ENCODE results near the gene CNOT6.

The CNOT6 gene

GRCh38 chr5:180586204-180586603 lies 92.0 kb downstream of the CNOT6 start:
- no peak for DNase-seq

- no peak for DNase-seq
These were observed 92.7 kb downstream of the CNOT6 start for GRCh38 chr5:180586870-180587269.

DNA sequence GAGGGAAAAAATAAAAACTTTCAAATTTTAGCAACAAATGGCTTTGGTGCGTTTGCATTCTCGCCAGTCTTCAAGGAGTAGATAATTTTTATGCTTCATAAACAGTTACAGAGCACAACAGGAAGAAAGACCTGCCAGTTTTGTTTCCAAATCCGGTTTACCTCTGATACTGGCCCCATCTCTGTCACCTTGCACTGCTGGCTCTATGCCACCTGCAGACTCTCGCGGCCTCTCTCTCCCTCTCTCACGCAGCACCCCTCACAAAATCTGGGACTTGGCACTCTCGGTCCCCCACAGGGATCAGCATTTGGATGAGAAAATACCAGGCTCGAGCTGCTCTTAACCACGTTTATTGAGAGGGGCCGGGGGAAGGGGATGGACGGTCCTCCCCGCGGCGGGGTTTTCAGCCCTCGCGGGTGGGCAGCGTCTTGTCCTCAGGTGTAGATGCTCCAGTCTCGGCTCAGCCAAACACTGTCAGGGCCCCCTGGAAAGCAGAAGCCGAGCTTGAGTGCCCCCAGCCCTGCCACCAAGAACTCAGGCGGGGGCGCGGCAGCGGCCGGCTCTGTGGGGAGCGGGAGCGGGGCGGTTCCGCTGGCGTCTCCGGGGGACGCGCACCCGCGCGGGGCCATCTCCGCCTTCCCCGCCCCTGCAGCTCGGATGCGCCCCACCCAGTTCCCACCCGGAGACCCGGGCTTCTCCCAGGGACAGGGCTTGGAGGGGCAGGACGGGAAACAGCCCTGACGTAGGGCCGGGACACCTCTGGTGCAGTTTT lies 95.8 kb downstream of the CNOT6 start:
- DNase-seq = no peak

- no peak for DNase-seq
These were observed 96.5 kb downstream of the CNOT6 start for GRCh38 chr5:180590543-180591310.

DNA sequence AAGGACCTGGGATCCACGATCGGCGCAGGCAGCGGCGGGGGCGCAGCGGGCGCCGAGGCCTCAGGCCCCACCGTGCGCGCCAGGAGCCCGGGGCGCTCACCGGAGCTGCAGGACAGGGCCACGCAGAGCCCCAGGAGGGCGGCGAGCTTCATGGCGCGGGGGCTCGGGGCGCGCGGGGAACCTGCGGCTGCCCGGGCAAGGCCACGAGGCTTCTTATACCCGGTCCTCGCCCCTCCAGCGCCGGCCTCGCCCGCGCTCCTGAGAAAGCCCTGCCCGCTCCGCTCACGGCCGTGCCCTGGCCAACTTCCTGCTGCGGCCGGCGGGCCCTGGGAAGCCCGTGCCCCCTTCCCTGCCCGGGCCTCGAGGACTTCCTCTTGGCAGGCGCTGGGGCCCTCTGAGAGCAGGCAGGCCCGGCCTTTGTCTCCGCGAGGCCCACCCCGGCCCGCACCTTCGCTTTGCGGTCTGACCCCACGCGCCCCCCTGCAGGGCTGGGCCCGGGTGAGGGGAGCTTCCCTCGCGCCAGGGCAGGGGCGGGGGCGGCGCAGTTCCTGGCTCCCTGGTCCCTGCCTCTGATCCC lies 97.2 kb downstream of the CNOT6 start, which contains the start of gene SCGB3A1:
Gene SCGB3A1 (minus strand): TSS at position 189 of the 577 bp plus-strand sequence. CDS start 37 bp downstream, at position 152.
- no peak for DNase-seq

GRCh38 chr5:180592176-180592575 lies 98.0 kb downstream of the CNOT6 start:
- DNase-seq = no peak

- no peak for DNase-seq
These were observed 99.4 kb downstream of the CNOT6 start for GRCh38 chr5:180593446-180594206.

- no peak for DNase-seq
These were observed 100.3 kb downstream of the CNOT6 start for GRCh38 chr5:180594311-180595045.

DNA sequence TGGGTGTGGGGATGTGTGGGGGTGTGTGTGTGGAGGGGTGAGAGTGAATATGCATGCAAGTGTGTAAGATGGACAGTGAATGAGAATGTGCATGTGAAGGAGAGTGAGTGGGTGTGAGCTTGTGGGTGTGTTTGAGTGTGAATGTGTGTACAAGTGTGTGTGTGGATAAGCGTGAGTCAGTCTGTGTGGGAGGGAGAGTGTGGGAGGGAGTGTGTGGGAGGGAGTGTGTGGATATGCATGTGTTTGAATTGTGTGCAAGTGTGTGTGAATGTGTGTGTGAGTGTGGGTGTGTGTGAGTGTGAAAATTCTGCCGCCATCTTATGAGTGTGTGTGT lies 100.8 kb downstream of the CNOT6 start:
- no peak for DNase-seq

DNA sequence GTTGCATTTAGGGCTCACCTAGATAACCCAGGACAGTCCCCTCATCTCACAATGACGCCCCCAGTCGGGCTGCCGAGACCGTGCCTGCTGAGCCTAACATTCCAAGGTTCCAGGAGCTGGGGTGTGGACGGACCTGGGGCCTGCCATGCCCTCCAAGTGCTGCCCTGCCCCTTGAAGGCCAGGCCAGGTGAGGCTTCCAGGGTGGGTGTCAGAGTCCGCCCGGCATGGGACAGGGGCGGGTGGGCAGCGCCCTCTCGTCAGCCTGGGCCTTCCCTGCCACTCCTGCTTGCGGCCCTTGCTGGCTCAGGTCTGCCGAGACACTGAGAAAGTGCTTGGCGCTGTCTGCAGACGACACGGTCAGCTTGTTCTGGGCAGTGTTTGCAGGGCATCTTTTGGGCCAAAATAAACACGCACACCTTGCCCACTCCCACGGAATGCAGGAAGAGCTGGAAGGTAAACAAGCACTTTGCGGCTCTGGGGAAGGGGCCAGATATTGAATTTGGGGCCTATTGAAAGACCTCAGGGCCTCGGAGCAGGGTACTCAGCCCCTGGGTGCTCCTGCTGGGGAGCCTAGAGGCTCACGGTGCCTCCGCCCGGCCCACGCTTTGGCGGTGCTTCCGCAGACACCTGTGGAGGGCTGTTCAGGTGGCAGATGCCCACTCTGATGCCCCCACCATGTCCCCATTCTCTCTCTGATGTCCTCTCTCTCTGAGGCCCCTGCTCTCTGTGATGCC lies 101.4 kb downstream of the CNOT6 start:
- DNase-seq = no peak

DNA sequence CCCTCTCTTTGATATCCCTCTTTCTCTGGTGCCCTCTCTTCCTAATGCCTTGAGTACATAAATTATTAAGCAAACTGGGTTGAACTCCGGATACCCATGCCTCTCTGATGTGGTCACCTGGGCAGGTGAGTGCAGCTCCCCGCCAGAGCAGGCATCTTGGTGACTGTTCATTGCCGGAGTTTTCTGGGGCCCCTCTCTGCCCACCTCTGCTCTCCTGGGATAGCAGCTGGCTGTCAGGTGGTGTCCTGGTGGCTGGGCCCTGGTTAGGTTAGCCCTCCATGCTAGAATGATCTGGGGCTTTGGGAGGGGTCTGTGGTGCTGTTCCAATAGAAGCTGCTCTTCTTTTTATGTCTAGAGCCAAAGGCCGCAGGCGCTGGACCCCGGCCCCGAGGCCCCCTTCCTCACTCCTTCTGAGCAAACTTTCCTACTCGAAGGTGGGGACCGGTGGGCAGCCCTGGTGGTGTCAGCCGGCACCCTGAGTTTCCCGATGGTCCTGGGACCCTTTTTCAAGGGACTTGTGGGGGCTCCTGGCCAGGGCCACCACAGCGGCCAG lies 102.0 kb downstream of the CNOT6 start:
- no peak for DNase-seq

- DNase-seq = no peak
These were observed 102.6 kb downstream of the CNOT6 start for GRCh38 chr5:180596668-180597231.

DNA sequence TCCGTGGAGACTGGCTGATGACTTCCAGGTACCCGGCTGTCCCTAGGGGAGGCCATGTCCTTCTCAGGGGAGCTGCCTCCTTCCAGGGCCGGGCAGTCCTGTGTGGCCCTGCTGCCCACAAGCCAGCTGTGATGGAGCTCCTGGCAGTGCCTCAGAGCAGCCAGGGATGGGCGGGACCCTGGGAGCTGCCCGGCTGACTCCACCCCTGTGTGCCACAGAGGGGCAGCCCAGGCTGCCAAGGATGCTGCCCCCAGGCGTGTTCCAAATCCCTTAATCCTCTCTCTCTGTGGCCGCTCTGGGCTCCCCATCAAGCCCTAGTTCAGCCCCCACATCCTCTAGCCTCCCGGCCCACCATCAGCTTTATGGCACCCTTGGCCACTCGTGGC lies 104.1 kb downstream of the CNOT6 start:
- DNase-seq = no peak

- DNase-seq = no peak
These were observed 104.8 kb downstream of the CNOT6 start for GRCh38 chr5:180598797-180599589.

DNA sequence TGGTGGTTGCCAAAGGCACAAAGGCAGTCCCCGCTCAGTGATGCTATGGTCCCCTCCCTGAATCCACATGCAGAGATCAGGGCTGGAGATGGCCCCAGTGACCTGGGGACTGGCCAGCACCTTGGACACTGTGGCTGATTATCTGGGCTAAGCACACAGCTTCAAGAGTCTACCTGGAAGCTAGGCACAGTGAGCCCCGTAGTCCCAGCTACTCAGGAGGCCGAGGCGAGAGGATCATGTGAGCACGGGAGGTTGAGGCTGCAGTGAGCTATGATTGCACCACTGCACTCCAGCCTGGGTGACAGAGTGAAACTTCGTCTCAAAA lies 105.4 kb downstream of the CNOT6 start:
- no peak for DNase-seq

- no peak for DNase-seq
These were observed 105.9 kb downstream of the CNOT6 start for GRCh38 chr5:180599981-180600553.

DNA sequence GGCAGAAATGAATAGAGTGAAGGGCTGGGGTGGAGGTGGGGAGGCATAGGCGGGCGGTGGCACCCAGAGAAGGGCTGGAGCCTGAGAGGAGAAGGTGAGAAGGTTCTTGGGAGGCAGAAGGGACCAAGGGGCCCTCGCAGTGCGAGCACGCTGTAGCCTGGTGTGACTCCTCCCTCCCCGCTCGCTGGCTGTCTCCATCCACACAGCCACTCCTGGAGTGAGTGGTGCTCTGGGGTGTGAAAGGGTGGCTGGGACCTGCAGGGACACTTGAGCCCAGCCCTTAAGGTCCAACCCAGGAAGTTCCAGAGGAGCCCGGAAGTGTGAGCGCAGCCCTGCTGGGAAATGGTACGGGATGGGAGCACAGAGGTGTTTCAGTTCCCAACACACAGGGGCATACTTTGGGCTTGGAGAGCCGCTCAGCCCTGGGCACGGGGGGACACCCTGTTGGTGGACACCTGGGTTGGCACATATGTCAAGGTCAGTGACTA lies 106.4 kb downstream of the CNOT6 start:
- no peak for DNase-seq

DNA sequence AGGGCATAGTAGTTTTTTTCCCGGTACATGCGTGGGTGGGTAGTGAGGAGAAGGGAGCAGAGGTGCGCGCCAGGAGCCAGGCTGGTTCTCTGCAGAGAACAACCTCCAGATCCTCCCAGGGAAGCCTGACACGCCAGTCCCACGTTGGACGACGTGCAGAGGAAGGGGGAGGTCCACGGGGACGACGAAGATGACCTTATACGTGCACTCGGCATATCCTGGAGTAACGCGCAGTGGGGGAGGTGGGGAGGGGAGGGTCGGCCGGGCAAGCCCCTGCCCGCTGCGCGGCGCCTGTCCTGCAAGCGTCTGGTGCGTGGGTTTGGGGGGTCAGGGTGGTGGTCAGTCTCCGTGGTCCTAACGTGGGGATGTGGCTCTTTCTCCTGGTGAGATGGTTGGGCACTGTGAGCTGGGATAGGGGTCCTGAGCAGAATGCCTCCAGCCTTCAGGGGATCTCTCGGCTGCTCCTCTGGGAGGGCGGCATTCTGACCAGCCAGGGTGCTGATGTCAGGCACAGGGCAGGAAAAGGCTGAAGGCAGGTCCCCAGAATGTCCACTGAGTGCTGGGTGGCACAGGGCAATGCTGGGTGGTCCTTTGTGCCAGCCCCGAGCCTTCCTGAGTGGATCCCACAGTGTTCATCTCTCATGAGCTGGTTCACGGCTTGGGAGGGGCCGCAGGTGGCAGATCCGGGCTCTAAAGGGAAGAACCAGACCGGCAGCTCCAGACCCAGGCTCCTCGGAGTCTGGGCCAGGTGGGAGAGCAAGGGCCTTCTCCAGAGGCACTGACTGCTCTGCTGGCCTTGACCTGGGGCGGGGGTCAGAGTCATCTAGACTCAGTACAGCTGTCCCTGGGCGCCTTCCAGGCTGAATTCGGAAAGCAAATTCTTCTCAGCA lies 107.7 kb downstream of the CNOT6 start:
- no peak for DNase-seq
